ENCODE measurements around the gene HOXA6. TPM values are rescaled to one million over a fixed set of nuclear protein-coding genes. Genes with fewer than 3 reads are reported as not detected.
A peak's percentile ranks its signal among the peaks of the same experiment; 100 is the strongest.

The HOXA6 gene
- total RNA-seq, 1 donor from 2014 or later: not detected

- H3K79me2 ChIP-seq (ENCODE audit: low read depth): no peaks in the 10 kb centered on the region
- H3K4me3 Mint-ChIP-seq: peak within 1 kb of the TSS; percentile 68
- peaks cover 23% of the 10 kb centered on the region for H3K9me3 Mint-ChIP-seq
- H3K9ac ChIP-seq: no peak within 1 kb of the TSS
- H3K27ac Mint-ChIP-seq: no peak within 1 kb of the TSS
- peaks cover 68% of the 10 kb centered on the region for H4K20me1 ChIP-seq (ENCODE audit: low read depth)
- peak; percentile 60 for DNase-seq (ENCODE audit: low spot score)
- no peak within 1 kb of the TSS for H2AFZ ChIP-seq (replicated peaks)
- H3K27me3 Mint-ChIP-seq (ENCODE audit: insufficient read depth, low read depth): peaks cover 92% of the 10 kb centered on the region
- peak within 1 kb of the TSS; percentile 18 for H3K4me3 ChIP-seq
- peaks cover 4% of the 10 kb centered on the region for H3K36me3 Mint-ChIP-seq
- H3K4me1 Mint-ChIP-seq: peaks cover 6% of the 10 kb centered on the region
- peak within 1 kb of the TSS; percentile 53 for H3K4me2 ChIP-seq
- H3K9me3 ChIP-seq (ENCODE audit: low read depth): no peaks in the 10 kb centered on the region
- H3F3A ChIP-seq (ENCODE audit: low read depth): no peaks in the 10 kb centered on the region
- peak; percentile 82 for TF ChIP-seq EZH2 (IDR thresholded peaks at IDR 0.05)
- TF ChIP-seq CTCF (IDR thresholded peaks at IDR 0.05): no peak
- TF ChIP-seq EZH2phosphoT487 (IDR thresholded peaks at IDR 0.05): peak; percentile 87
- H3K36me3 ChIP-seq: no peaks in the 10 kb centered on the region
- no peak within 1 kb of the TSS for H3K27ac ChIP-seq
- H3K27me3 ChIP-seq: peaks cover 100% of the 10 kb centered on the region
- H3K4me1 ChIP-seq: no peaks in the 10 kb centered on the region
These were observed 8.9 kb upstream of the HOXA6 start, which contains the start of gene HOXA7 for GRCh38 chr7:27156508-27156898. Gene HOXA7, minus strand, starts transcription at chr7:27156675. Its CDS starts 130 bp downstream, at chr7:27156545.

GRCh38 chr7:27155816-27156507 lies 8.4 kb upstream of the HOXA6 start:
- H3K27ac Mint-ChIP-seq: no peak overlapping the region
- H3K79me2 ChIP-seq (ENCODE audit: low read depth): no peaks in the 10 kb centered on the region
- H3K27ac ChIP-seq: no peak overlapping the region
- no peaks in the 10 kb centered on the region for H3F3A ChIP-seq (ENCODE audit: low read depth)
- H3K4me1 Mint-ChIP-seq: peaks cover 10% of the 10 kb centered on the region
- H3K9me3 ChIP-seq (ENCODE audit: low read depth): no peaks in the 10 kb centered on the region
- H3K4me1 ChIP-seq: no peaks in the 10 kb centered on the region
- H3K27me3 Mint-ChIP-seq (ENCODE audit: insufficient read depth, low read depth): peaks cover 93% of the 10 kb centered on the region
- no peak overlapping the region for H2AFZ ChIP-seq (replicated peaks)
- DNase-seq (ENCODE audit: low spot score): peak; percentile 47
- peaks cover 4% of the 10 kb centered on the region for H3K36me3 Mint-ChIP-seq
- no peak for TF ChIP-seq CTCF (IDR thresholded peaks at IDR 0.05)
- TF ChIP-seq EZH2 (IDR thresholded peaks at IDR 0.05): peak; percentile 96
- TF ChIP-seq EZH2phosphoT487 (IDR thresholded peaks at IDR 0.05): peak; percentile 96
- peak overlapping the region; percentile 53 for H3K4me2 ChIP-seq
- peaks cover 100% of the 10 kb centered on the region for H3K27me3 ChIP-seq
- H3K9ac ChIP-seq: no peak overlapping the region
- H3K4me3 ChIP-seq: peak overlapping the region; percentile 18
- peaks cover 74% of the 10 kb centered on the region for H4K20me1 ChIP-seq (ENCODE audit: low read depth)
- H3K9me3 Mint-ChIP-seq: peaks cover 23% of the 10 kb centered on the region
- H3K36me3 ChIP-seq: no peaks in the 10 kb centered on the region
- peak overlapping the region; percentile 68 for H3K4me3 Mint-ChIP-seq

- H3K4me2 ChIP-seq: no peak overlapping the region
- H3K27ac Mint-ChIP-seq: no peak overlapping the region
These were observed 7.6 kb upstream of the HOXA6 start for GRCh38 chr7:27154901-27155815.

More at GRCh38 chr7:27154901-27155815, 7.6 kb upstream of the HOXA6 start:
- Histone ChIP-seq H3K79me2 (ENCODE audit: low read depth) (no peaks in the 10 kb centered on the region), H4K20me1 (ENCODE audit: low read depth) (peaks cover 74% of the 10 kb centered on the region), H3K4me3 (no peak overlapping the region), H3K9ac (no peak overlapping the region), H3K27me3 (peaks cover 100% of the 10 kb centered on the region), H3K9me3 (ENCODE audit: low read depth) (no peaks in the 10 kb centered on the region), H2AFZ (replicated peaks) (no peak overlapping the region), H3K36me3 (no peaks in the 10 kb centered on the region), H3F3A (ENCODE audit: low read depth) (no peaks in the 10 kb centered on the region), H3K27ac (no peak overlapping the region), H3K4me1 (no peaks in the 10 kb centered on the region)
- no peak for DNase-seq (ENCODE audit: low spot score)
- TF ChIP-seq EZH2 (IDR thresholded peaks at IDR 0.05) (peak; percentile 97), EZH2phosphoT487 (IDR thresholded peaks at IDR 0.05) (peak; percentile 92), CTCF (IDR thresholded peaks at IDR 0.05) (no peak)
- Mint-ChIP-seq H3K27me3 (ENCODE audit: insufficient read depth, low read depth) (peaks cover 95% of the 10 kb centered on the region), H3K9me3 (peaks cover 23% of the 10 kb centered on the region), H3K36me3 (peaks cover 4% of the 10 kb centered on the region), H3K4me1 (peaks cover 10% of the 10 kb centered on the region), H3K4me3 (no peak overlapping the region)

All from neural progenitor cell (in vitro differentiated cells).